ENCODE data around the gene RAB25.

DNA sequence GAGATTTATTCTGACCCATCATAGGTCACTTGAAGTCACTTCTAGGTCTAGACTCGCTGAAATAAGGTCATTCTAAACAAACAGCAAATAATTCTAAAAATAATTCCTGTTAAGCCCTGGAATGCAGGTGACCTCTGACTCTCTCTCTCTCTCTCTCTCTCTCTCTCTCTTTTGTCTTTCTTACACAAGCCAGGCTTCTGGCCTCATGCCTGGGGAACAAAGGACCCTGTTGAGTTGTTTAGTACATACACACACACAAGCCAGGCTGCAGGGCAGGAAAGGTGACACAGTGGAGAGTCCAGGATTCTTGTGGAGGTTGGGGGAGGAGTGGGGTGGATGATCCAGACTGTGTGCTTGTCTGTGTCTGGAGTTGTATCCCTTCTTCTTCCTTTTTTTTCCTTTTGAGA lies 25.3 kb downstream of the RAB25 start:
- no peak for TF ChIP-seq CTCF (IDR thresholded peaks at IDR 0.05)
- TF ChIP-seq POLR2A (IDR thresholded peaks at IDR 0.05), result no peak
